ENCODE data around the gene HPS5. TPM values are rescaled to one million over a fixed set of nuclear protein-coding genes. Genes with fewer than 3 reads are reported as not detected.

HPS5 gene
- total RNA-seq, 1 experiment from 2014 or later, result 15.4 TPM

- H3K23ac ChIP-seq (ENCODE audit: insufficient read length, low read depth, low read length), result no peak overlapping the region
- no peak for DNase-seq
- no peak overlapping the region for H2BK12ac ChIP-seq (ENCODE audit: insufficient read length, low read depth, low read length)
- Mint-ChIP-seq H3K4me3 (no peak overlapping the region), H3K36me3 (ENCODE audit: insufficient read depth in 1 of 3, low read depth in 3 of 3) (no peaks in the 10 kb centered on the region), H3K4me1 (no peaks in the 10 kb centered on the region), H3K9me3 (no peaks in the 10 kb centered on the region), H3K27me3 (ENCODE audit: low read depth) (peaks cover 9% of the 10 kb centered on the region), H3K27ac (no peak overlapping the region)
- no peaks in the 10 kb centered on the region for H3K9me3 ChIP-seq (ENCODE audit: control insufficient read depth, low read depth, low read length)
- no peak overlapping the region for H3K18ac ChIP-seq (ENCODE audit: insufficient read length, low read depth, low read length)
- H2BK5ac ChIP-seq (ENCODE audit: insufficient read length, low read length), result no peak overlapping the region
- WGBS (ENCODE audit: extremely low coverage, insufficient read length, low lambda C conversion rate), result no CpG with 5 or more reads among the region's 2 CpGs
- no peaks in the 10 kb centered on the region for H3K4me1 ChIP-seq (ENCODE audit: insufficient read depth, low read length)
- H2BK15ac ChIP-seq (ENCODE audit: low read depth, low read length), result no peak overlapping the region
- no peak overlapping the region for H3K56ac ChIP-seq (ENCODE audit: insufficient read length, low read depth, low read length)
- H2AK5ac ChIP-seq (ENCODE audit: insufficient read length, low read length), result no peak overlapping the region
- H3K27ac ChIP-seq (ENCODE audit: insufficient read length, low read depth, low read length), result no peak overlapping the region
- no peaks in the 10 kb centered on the region for H3K79me2 ChIP-seq (ENCODE audit: insufficient read depth, low read length)
- TF ChIP-seq CTCF (conservative IDR thresholded peaks at IDR 0.05), result no peak
- H2AFZ ChIP-seq (ENCODE audit: low read length), result no peak overlapping the region
- H3K23me2 ChIP-seq (ENCODE audit: insufficient read length, low read depth, low read length, poor library complexity, severe bottlenecking), result no peaks in the 10 kb centered on the region
- no peak overlapping the region for H3T11ph ChIP-seq (ENCODE audit: low read length)
- no peak overlapping the region for H3K4me2 ChIP-seq (ENCODE audit: insufficient read depth, insufficient read length, low read length)
- no peak overlapping the region for H2BK20ac ChIP-seq (ENCODE audit: low read depth, low read length, poor library complexity, severe bottlenecking)
- no peak overlapping the region for H3K9ac ChIP-seq (ENCODE audit: extremely low read depth, insufficient read length, low read length)
- no peak overlapping the region for H4K91ac ChIP-seq (ENCODE audit: insufficient read length, low read depth, low read length)
- no peaks in the 10 kb centered on the region for H4K20me1 ChIP-seq (ENCODE audit: control insufficient read depth, insufficient read depth, insufficient read length)
- H4K5ac ChIP-seq (ENCODE audit: insufficient read length, low read depth, low read length), result no peak overlapping the region
- H3K4ac ChIP-seq (ENCODE audit: low read depth, low read length), result no peak overlapping the region
- no peak overlapping the region for H2BK120ac ChIP-seq (ENCODE audit: low read depth, low read length, poor library complexity, severe bottlenecking)
- no peaks in the 10 kb centered on the region for H3K79me1 ChIP-seq (ENCODE audit: insufficient read depth, low read depth, low read length, poor library complexity, severe bottlenecking)
- no peaks in the 10 kb centered on the region for H3K27me3 ChIP-seq (ENCODE audit: insufficient read depth, low read length)
- H4K8ac ChIP-seq (replicated peaks; ENCODE audit: insufficient read length, low read depth, low read length), result no peak overlapping the region
- H3K14ac ChIP-seq (ENCODE audit: insufficient read depth, low read length), result no peak overlapping the region
These were observed 91.1 kb downstream of the HPS5 start for GRCh38 chr11:18230859-18231258.

All from H9 (cell line).